Mesendoderm (in vitro differentiated cells): ENCODE measurements around the gene NECAP2.
"Not testable (repeated sequence)": the region's sequence is repeated elsewhere in the genome, so short reads cannot be mapped to it uniquely, and the experiment has no call there.

Source experiments
- DNase-seq: peaks from one replicate; pipeline ENCODE4 v3.0.0; 2013
- H2AK5ac ChIP-seq: 2 replicates; pipeline ENCODE4 v1.6.1; 2013; ENCODE audit warnings: low read length, inconsistent platforms
- H2BK120ac ChIP-seq: 2 replicates; pipeline ENCODE4 v1.6.1; 2013; ENCODE audit warnings: low read depth, mild to moderate bottlenecking, low read length, moderate library complexity, mixed read lengths
- H2BK15ac ChIP-seq: replicated peaks from 2 replicates; pipeline ENCODE4 v1.6.1; 2013; ENCODE audit warnings: low read depth, mild to moderate bottlenecking, moderate library complexity
- H2BK5ac ChIP-seq: 2 replicates; pipeline ENCODE4 v1.6.1; 2013; ENCODE audit warnings: low read length, inconsistent platforms
- H3K18ac ChIP-seq: 2 replicates; pipeline ENCODE4 v1.6.1; 2013; ENCODE audit warnings: mild to moderate bottlenecking, low read length, mixed read lengths
- H3K23ac ChIP-seq: one replicate; pipeline ENCODE4 v1.6.1; 2013; ENCODE audit warnings: low read length
- H3K27ac ChIP-seq: 2 replicates; pipeline ENCODE4 v1.5.1; 2013; ENCODE audit warnings: low read depth, mild to moderate bottlenecking, inconsistent platforms, low read length, moderate library complexity
- H3K27me3 ChIP-seq: 2 replicates; pipeline ENCODE4 v1.6.1; 2013; ENCODE audit warnings: low read length, control low read depth, mild to moderate bottlenecking, inconsistent platforms; ENCODE audit not compliant: insufficient read depth, poor library complexity
- H3K36me3 ChIP-seq: 2 replicates; pipeline ENCODE4 v1.6.1; 2013; ENCODE audit warnings: low read length, inconsistent platforms; ENCODE audit not compliant: control insufficient read depth, insufficient read depth
- H3K4ac ChIP-seq: one replicate; pipeline ENCODE4 v1.6.1; 2013; ENCODE audit warnings: low read depth, mild to moderate bottlenecking, low read length, moderate library complexity
- H3K4me1 ChIP-seq: 2 replicates; pipeline ENCODE4 v1.6.1; 2013; ENCODE audit warnings: low read depth, low read length, inconsistent platforms; ENCODE audit not compliant: control insufficient read depth
- H3K4me2 ChIP-seq: 2 replicates; pipeline ENCODE4 v1.6.1; 2013; ENCODE audit warnings: low read length
- H3K4me3 ChIP-seq: 2 replicates; pipeline ENCODE4 v1.5.1; 2013; ENCODE audit warnings: mild to moderate bottlenecking, low read length
- H3K56ac ChIP-seq: one replicate; pipeline ENCODE4 v1.6.1; 2013; ENCODE audit warnings: low read length
- H3K79me1 ChIP-seq: 2 replicates; pipeline ENCODE4 v1.6.1; 2013; ENCODE audit warnings: low read length, inconsistent platforms
- H3K79me2 ChIP-seq: 2 replicates; pipeline ENCODE4 v1.6.1; 2013; ENCODE audit warnings: mild to moderate bottlenecking, low read length; ENCODE audit not compliant: control insufficient read depth, insufficient read depth
- H3K9ac ChIP-seq: 2 replicates; pipeline ENCODE4 v1.6.1; 2013; ENCODE audit warnings: low read length, inconsistent platforms
- H4K5ac ChIP-seq: one replicate; pipeline ENCODE4 v1.6.1; 2013; ENCODE audit warnings: low read length
- H4K8ac ChIP-seq: one replicate; pipeline ENCODE4 v1.6.1; 2013; ENCODE audit warnings: low read depth, mild to moderate bottlenecking, control low read depth, low read length, moderate library complexity
- WGBS: extraction: QIAGEN DNeasy Blood & Tissue Kit; methylation state at CpG from one replicate; pipeline ENCODE4 v1.1.7; 2013; ENCODE audit warnings: low lambda C conversion rate, missing lambda C conversion rate; ENCODE audit not compliant: insufficient coverage; ENCODE audit errors: extremely low coverage; 5-methylcytosine and 5-hydroxymethylcytosine counted together

Gene NECAP2

GRCh38 chr1:16449065-16449464, 8.5 kb downstream of the NECAP2 start:
- Histone ChIP-seq H3K18ac (no peak overlapping the region), H2BK120ac (no peak overlapping the region), H3K4me2 (no peak overlapping the region), H2BK5ac (no peak overlapping the region), H3K23ac (no peak overlapping the region), H3K79me1 (no peaks in the 10 kb centered on the region), H3K79me2 (no peaks in the 10 kb centered on the region), H3K27ac (no peak overlapping the region), H4K8ac (no peak overlapping the region), H4K5ac (no peak overlapping the region), H3K56ac (no peak overlapping the region), H3K9ac (no peak overlapping the region), H3K4ac (no peak overlapping the region), H3K27me3 (no peaks in the 10 kb centered on the region), H3K4me1 (no peaks in the 10 kb centered on the region), H3K36me3 (peaks cover 26% of the 10 kb centered on the region), H3K4me3 (no peak overlapping the region), H2AK5ac (no peak overlapping the region), H2BK15ac (no peak overlapping the region)
- no peak for DNase-seq
- WGBS = no CpG with 5 or more reads among the region's 4 CpGs

- no peaks in the 10 kb centered on the region for H3K27me3 ChIP-seq
- H3K27ac ChIP-seq = no peak overlapping the region
- no peak overlapping the region for H3K4me2 ChIP-seq
- WGBS = no CpG with 5 or more reads among the region's 5 CpGs
- H3K18ac ChIP-seq = no peak overlapping the region
- no peak overlapping the region for H2BK15ac ChIP-seq
- H3K9ac ChIP-seq = no peak overlapping the region
- H4K5ac ChIP-seq = no peak overlapping the region
- H3K4me1 ChIP-seq = no peaks in the 10 kb centered on the region
- no peak overlapping the region for H2AK5ac ChIP-seq
- no peak overlapping the region for H3K23ac ChIP-seq
- H2BK120ac ChIP-seq = no peak overlapping the region
- H3K79me2 ChIP-seq = no peaks in the 10 kb centered on the region
- H2BK5ac ChIP-seq = no peak overlapping the region
- H3K56ac ChIP-seq = no peak overlapping the region
- H3K4ac ChIP-seq = no peak overlapping the region
- no peak overlapping the region for H3K4me3 ChIP-seq
- H3K79me1 ChIP-seq = no peaks in the 10 kb centered on the region
- DNase-seq = no peak
- peaks cover 26% of the 10 kb centered on the region for H3K36me3 ChIP-seq
- no peak overlapping the region for H4K8ac ChIP-seq
Observed at GRCh38 chr1:16449666-16450065, 9.1 kb downstream of the NECAP2 start.

- no peak overlapping the region for H3K4me2 ChIP-seq
- H3K4me3 ChIP-seq = no peak overlapping the region
- no peak overlapping the region for H2AK5ac ChIP-seq
- H3K9ac ChIP-seq = no peak overlapping the region
- whole genome bisulfite sequencing = no CpG with 5 or more reads among the region's 6 CpGs
- H3K4ac ChIP-seq = no peak overlapping the region
- H3K4me1 ChIP-seq = no peaks in the 10 kb centered on the region
- no peak overlapping the region for H3K56ac ChIP-seq
- H3K27ac ChIP-seq = no peak overlapping the region
- H3K27me3 ChIP-seq = no peaks in the 10 kb centered on the region
- no peaks in the 10 kb centered on the region for H3K79me1 ChIP-seq
- H3K36me3 ChIP-seq = peaks cover 26% of the 10 kb centered on the region
- H4K5ac ChIP-seq = no peak overlapping the region
- H2BK120ac ChIP-seq = no peak overlapping the region
- H3K23ac ChIP-seq = no peak overlapping the region
- no peak overlapping the region for H4K8ac ChIP-seq
- no peak overlapping the region for H3K18ac ChIP-seq
- H3K79me2 ChIP-seq = no peaks in the 10 kb centered on the region
- DNase-seq = no peak
- H2BK15ac ChIP-seq = no peak overlapping the region
- H2BK5ac ChIP-seq = no peak overlapping the region
Observed at GRCh38 chr1:16450863-16451481, 10.4 kb downstream of the NECAP2 start.

- no peak overlapping the region for H3K23ac ChIP-seq
- H2AK5ac ChIP-seq = no peak overlapping the region
- no peaks in the 10 kb centered on the region for H3K27me3 ChIP-seq
- no peak overlapping the region for H2BK15ac ChIP-seq
- H3K4me3 ChIP-seq = no peak overlapping the region
- no peak overlapping the region for H3K4me2 ChIP-seq
- no peaks in the 10 kb centered on the region for H3K79me1 ChIP-seq
- no peak for DNase-seq
- peaks cover 28% of the 10 kb centered on the region for H3K36me3 ChIP-seq
- WGBS = no CpG with 5 or more reads among the region's 13 CpGs
- H4K5ac ChIP-seq = no peak overlapping the region
- H4K8ac ChIP-seq = no peak overlapping the region
- H3K27ac ChIP-seq = no peak overlapping the region
- H3K4ac ChIP-seq = no peak overlapping the region
- no peaks in the 10 kb centered on the region for H3K79me2 ChIP-seq
- H2BK120ac ChIP-seq = no peak overlapping the region
- no peak overlapping the region for H3K9ac ChIP-seq
- no peak overlapping the region for H3K18ac ChIP-seq
- no peak overlapping the region for H3K56ac ChIP-seq
- no peak overlapping the region for H2BK5ac ChIP-seq
- H3K4me1 ChIP-seq = no peaks in the 10 kb centered on the region
Observed at GRCh38 chr1:16451841-16452528, 11.5 kb downstream of the NECAP2 start.

GRCh38 chr1:16454909-16455308, 14.4 kb downstream of the NECAP2 start:
- H3K9ac ChIP-seq, H3K27ac ChIP-seq, H3K18ac ChIP-seq, H3K56ac ChIP-seq, H2BK120ac ChIP-seq, H3K27me3 ChIP-seq, H3K4me1 ChIP-seq, H3K79me2 ChIP-seq, H4K8ac ChIP-seq, DNase-seq, H3K79me1 ChIP-seq, H3K4me2 ChIP-seq, H2BK15ac ChIP-seq, H2BK5ac ChIP-seq, H4K5ac ChIP-seq, H3K23ac ChIP-seq, H2AK5ac ChIP-seq, H3K4ac ChIP-seq, H3K4me3 ChIP-seq: not testable (repeated sequence)
- peaks cover 17% of the 10 kb centered on the region for H3K36me3 ChIP-seq
- WGBS = no CpG with 5 or more reads among the region's 3 CpGs

- H3K23ac ChIP-seq, H2BK5ac ChIP-seq, H3K18ac ChIP-seq, H4K5ac ChIP-seq, H2BK120ac ChIP-seq, H3K79me1 ChIP-seq, H3K79me2 ChIP-seq, H3K27ac ChIP-seq, H3K27me3 ChIP-seq, DNase-seq, H4K8ac ChIP-seq, H2AK5ac ChIP-seq, H3K4me3 ChIP-seq, H3K9ac ChIP-seq, H3K4me2 ChIP-seq, H3K4me1 ChIP-seq, H3K4ac ChIP-seq, H3K56ac ChIP-seq, H2BK15ac ChIP-seq: not testable (repeated sequence)
- WGBS = no CpG with 5 or more reads among the region's 10 CpGs
- peaks cover 17% of the 10 kb centered on the region for H3K36me3 ChIP-seq
Observed at GRCh38 chr1:16456151-16456550, 15.6 kb downstream of the NECAP2 start.
